HG02610 (cell line): Measurements from ENCODE around the gene ODAD3.
"Not testable (repeated sequence)": the region's sequence is repeated elsewhere in the genome, so short reads cannot be mapped to it uniquely, and the experiment has no call there.

ENCODE experiments used
- ATAC-seq: cut with Tn5 transposase; IDR thresholded peaks from one replicate; pipeline ENCODE4 v1.9.1; 2021; ENCODE audit warnings: mild to moderate bottlenecking, moderate library complexity; ENCODE audit not compliant: unreplicated experiment

The ODAD3 gene

GRCh38 chr19:11461453-11461852 is 26.5 kb upstream of the ODAD3 start:
- ATAC-seq: no peak

GRCh38 chr19:11460207-11460606 is 25.3 kb upstream of the ODAD3 start:
- no peak for ATAC-seq

GRCh38 chr19:11458912-11459311 is 24.0 kb upstream of the ODAD3 start:
- ATAC-seq: not testable (repeated sequence)

- ATAC-seq: no peak
Measured at GRCh38 chr19:11458236-11458900, 23.4 kb upstream of the ODAD3 start.

GRCh38 chr19:11457831-11458230 is 22.9 kb upstream of the ODAD3 start:
- ATAC-seq: no peak

GRCh38 chr19:11457115-11457514 is 22.2 kb upstream of the ODAD3 start:
- ATAC-seq: no peak

GRCh38 chr19:11456659-11457058 is 21.7 kb upstream of the ODAD3 start:
- no peak for ATAC-seq

GRCh38 chr19:11455233-11455554 is 20.3 kb upstream of the ODAD3 start:
- ATAC-seq: not testable (repeated sequence)

- ATAC-seq: no peak
Measured at GRCh38 chr19:11453468-11454341, 18.8 kb upstream of the ODAD3 start.

GRCh38 chr19:11452620-11453310 is 17.8 kb upstream of the ODAD3 start:
- ATAC-seq: no peak

GRCh38 chr19:11451871-11452619 is 17.1 kb upstream of the ODAD3 start:
- ATAC-seq: no peak

GRCh38 chr19:11451327-11451870 is 16.5 kb upstream of the ODAD3 start:
- no peak for ATAC-seq

- no peak for ATAC-seq
Measured at GRCh38 chr19:11450570-11451326, 15.8 kb upstream of the ODAD3 start.

- ATAC-seq: no peak
Measured at GRCh38 chr19:11448923-11449554, 14.1 kb upstream of the ODAD3 start.

GRCh38 chr19:11448410-11448809 is 13.5 kb upstream of the ODAD3 start:
- no peak for ATAC-seq

GRCh38 chr19:11447347-11448262 is 12.7 kb upstream of the ODAD3 start:
- no peak for ATAC-seq

GRCh38 chr19:11446652-11447301 is 11.9 kb upstream of the ODAD3 start:
- ATAC-seq: no peak

GRCh38 chr19:11446271-11446651 is 11.3 kb upstream of the ODAD3 start:
- ATAC-seq: no peak
